ENCODE results near the gene ZNF556. TPM values are rescaled to one million over a fixed set of nuclear protein-coding genes. Genes with fewer than 3 reads are reported as not detected.
"Not testable (repeated sequence)": the region's sequence is repeated elsewhere in the genome, so short reads cannot be mapped to it uniquely, and the experiment has no call there.

Gene ZNF556
- total and polyA plus RNA-seq, 12 donors = 0.01 to 0.04 (median 0.03) TPM; not detected in 9

DNA sequence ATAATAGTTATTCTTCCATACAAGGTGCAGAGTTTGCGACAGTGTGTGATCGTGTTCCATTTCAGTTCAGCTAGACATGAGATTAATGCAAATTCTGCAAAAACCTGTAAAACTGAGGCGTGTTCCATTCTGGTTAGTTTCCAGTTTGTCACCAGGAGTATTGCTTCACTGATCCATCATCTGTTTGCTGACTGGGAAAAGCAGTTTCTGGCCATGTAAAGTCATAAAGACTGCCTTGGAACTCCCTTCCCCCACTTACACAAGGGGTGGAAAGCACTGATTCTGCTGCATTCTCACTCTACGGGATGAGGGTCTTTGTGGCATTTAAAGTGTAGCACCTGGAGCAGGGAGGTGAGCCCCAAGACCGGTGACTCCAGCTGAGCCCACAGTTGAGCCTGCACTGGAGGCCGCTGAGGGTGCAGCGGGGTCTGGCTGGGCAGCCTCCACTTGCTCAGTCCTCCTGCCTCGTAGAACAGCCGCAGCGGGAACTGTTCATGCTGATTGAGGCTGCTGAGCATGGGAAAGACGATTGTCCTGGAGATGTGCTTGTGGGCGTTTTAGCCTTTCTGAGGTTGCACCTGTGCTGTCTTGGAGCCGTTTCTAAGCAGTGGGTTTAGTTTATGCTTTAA lies 35.6 kb downstream of the ZNF556 start:
- no peak for DNase-seq
- ATAC-seq = no peak

DNA sequence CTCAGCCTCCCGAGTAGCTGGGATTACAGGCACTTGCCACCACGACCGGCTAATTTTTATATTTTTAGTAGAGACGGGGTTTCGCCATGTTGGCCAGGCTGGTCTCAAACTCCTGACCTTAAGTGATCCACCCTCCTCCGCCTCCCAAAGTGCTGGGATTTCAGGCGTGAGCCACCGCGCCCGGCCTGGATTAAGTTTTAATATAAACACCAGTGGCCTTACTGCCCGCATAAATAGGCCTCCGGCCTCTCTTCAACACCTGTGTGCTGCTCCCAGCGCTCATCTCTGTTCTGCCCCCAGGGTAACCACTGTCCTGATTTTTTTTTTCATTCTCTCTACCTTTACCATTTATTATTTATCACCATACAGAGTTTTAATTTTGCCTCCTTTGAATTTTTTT lies 36.2 kb downstream of the ZNF556 start:
- H3K36me3 ChIP-seq, H3K27ac ChIP-seq, ATAC-seq, H3K9me3 ChIP-seq, H3K27me3 ChIP-seq, H3K4me3 ChIP-seq, DNase-seq: not testable (repeated sequence)
- H3K4me1 ChIP-seq = peaks cover 0 to 10% (median 6%) of the 10 kb centered on the region in 9 donors
- intact Hi-C loops (cut with DNase I) = loop anchor here in 3 of 10 donors (5.0 kb wide), 2 partner anchors 39 to 44 kb away; partner anchors contain the start of gene ZNF77 (in 2 of the 3)
- WGBS, 2 donors = 89 to 92% methylated on average over 13 of the region's 13 CpGs

More for the DNA sequence above, 35.6 kb downstream of the ZNF556 start:
- WGBS, 2 donors = 90 to 92% methylated on average over 13 of the region's 13 CpGs
- Histone ChIP-seq H3K9me3 (peaks cover 0 to 3% (median 0%) of the 10 kb centered on the region in 11 donors), H3K4me1 (peaks cover 0 to 10% (median 6%) of the 10 kb centered on the region in 9 donors), H3K36me3 (no peaks in the 10 kb centered on the region), H3K4me3 (no peak overlapping the region), H3K27me3 (no peaks in the 10 kb centered on the region), H3K27ac (no peak overlapping the region)
- TF ChIP-seq, protein P1, sequence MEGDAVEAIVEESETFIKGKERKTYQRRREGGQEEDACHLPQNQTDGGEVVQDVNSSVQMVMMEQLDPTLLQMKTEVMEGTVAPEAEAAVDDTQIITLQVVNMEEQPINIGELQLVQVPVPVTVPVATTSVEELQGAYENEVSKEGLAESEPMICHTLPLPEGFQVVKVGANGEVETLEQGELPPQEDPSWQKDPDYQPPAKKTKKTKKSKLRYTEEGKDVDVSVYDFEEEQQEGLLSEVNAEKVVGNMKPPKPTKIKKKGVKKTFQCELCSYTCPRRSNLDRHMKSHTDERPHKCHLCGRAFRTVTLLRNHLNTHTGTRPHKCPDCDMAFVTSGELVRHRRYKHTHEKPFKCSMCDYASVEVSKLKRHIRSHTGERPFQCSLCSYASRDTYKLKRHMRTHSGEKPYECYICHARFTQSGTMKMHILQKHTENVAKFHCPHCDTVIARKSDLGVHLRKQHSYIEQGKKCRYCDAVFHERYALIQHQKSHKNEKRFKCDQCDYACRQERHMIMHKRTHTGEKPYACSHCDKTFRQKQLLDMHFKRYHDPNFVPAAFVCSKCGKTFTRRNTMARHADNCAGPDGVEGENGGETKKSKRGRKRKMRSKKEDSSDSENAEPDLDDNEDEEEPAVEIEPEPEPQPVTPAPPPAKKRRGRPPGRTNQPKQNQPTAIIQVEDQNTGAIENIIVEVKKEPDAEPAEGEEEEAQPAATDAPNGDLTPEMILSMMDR (IDR thresholded peaks at IDR 0.05) = no peak
- intact Hi-C loops (cut with DNase I) = loop anchor here in 3 of 10 donors (5.0 kb wide), 2 partner anchors 40 to 45 kb away; partner anchors contain the start of gene ZNF77 (in 2 of the 3)

DNA sequence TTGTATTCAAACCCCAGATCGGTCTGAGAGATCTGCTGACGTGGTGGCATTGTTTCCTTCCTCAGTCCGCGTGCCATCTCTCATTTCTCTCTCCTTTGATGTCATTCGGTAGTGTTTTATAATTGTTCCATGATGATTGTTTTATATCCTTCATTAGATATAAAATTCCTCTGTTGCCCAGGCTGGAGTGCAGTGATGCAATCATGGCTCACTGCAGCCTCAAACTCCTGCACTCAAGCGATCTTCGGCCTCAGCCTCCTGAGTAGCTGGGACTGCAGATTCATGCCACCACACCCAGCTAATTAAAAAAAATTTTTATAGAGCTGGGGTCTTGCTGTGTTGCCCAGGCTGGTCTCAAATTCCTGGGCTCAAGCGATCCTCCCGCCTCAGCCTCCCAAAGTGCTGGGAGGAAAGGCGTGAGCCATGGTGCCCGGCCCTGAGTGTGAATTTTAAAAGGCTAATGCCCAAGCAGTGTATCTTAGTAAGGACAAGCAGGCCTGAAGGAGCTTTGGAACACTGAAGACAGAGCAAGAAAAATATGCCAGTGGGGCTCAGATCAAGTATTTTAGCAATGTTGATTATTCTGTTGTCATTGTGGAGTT lies 38.9 kb downstream of the ZNF556 start:
- TF ChIP-seq, protein P1 (IDR thresholded peaks at IDR 0.05) = no peak
- intact Hi-C loops (cut with DNase I) = loop anchor here in 1 of 10 donors (5.0 kb wide), 1 partner anchor 36 kb away; the partner anchor contains the start of gene ZNF77
- no peaks in the 10 kb centered on the region for H3K9me3 ChIP-seq
- DNase-seq (no peak), ATAC-seq (no peak)
- H3K27ac ChIP-seq = no peak overlapping the region
- H3K27me3 ChIP-seq = no peaks in the 10 kb centered on the region
- WGBS, 2 donors = 92 to 93% methylated on average over 11 of the region's 11 CpGs
- H3K36me3 ChIP-seq = no peaks in the 10 kb centered on the region
- no peak overlapping the region for H3K4me3 ChIP-seq
- H3K4me1 ChIP-seq = peaks cover 0 to 10% (median 6%) of the 10 kb centered on the region in 9 donors

DNA sequence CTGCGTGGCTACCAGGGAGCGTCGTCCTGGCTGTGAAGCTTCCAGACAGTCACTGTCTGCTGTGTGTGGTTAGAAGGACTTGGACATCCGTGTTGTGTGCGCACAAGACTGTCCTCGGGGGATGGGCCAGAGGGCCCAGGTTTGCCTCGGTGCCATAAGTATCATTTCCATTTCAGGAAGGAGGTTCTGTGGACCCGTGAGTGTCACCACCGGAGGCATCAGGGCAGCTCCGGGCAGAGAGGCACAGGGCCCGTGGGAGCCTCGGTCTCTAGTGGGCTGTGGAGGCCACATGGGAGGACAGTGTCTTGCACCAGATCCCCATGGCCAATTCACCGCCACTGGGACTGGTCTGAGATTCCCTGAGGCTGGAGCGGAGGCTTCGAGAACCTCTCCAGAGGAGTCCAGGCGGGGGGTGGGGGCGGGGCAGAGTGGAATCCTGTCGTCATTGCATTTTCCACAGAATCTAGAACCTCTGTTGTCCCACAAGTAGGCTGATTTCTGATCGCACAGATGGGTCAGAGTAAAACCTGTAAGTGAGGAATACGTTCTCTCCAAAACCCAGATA lies 39.6 kb downstream of the ZNF556 start:
- Histone ChIP-seq H3K27ac (no peak overlapping the region), H3K4me3 (no peak overlapping the region), H3K4me1 (peaks cover 0 to 5% (median 1%) of the 10 kb centered on the region in 9 donors), H3K9me3 (no peaks in the 10 kb centered on the region), H3K36me3 (no peaks in the 10 kb centered on the region), H3K27me3 (no peaks in the 10 kb centered on the region)
- peak in 1 of 8 donors; percentile 41 for ATAC-seq
- TF ChIP-seq, protein P1 (IDR thresholded peaks at IDR 0.05) = no peak
- intact Hi-C loops (cut with DNase I) = loop anchor here in 1 of 10 donors (5.0 kb wide), 1 partner anchor 36 kb away; the partner anchor contains the start of gene ZNF77
- no peak for DNase-seq
- WGBS, 2 donors = 91 to 94% methylated on average over 20 of the region's 20 CpGs

Measured in heart right ventricle (tissue), 16 donors.